HG02852 (cell line): Measurements from ENCODE around the gene FOXP1.

Source experiments
- ATAC-seq: cut with Tn5 transposase; IDR thresholded peaks from one replicate; pipeline ENCODE4 v1.9.1; 2021; ENCODE audit warnings: mild to moderate bottlenecking, moderate library complexity; ENCODE audit not compliant: unreplicated experiment

Gene FOXP1

DNA sequence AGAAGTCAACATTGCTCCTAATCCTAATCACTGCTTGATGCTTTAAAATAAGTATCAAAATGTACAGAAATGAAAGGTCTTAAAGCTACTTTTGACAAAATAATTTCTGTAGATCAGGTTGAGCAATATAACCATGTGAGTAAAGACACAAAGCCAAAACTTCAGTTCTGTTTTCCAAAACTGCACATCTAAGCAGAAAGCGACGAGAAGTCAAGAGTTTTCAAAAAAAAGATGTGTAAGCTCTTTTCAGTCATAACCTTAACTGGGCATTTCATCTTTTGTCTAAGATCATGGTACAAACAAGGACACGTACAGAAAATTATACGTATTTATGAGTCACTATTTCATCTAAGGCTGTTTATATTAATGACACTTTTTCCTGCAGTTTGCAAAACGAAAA, 608.8 kb downstream of the FOXP1 start:
- ATAC-seq, result no peak

DNA sequence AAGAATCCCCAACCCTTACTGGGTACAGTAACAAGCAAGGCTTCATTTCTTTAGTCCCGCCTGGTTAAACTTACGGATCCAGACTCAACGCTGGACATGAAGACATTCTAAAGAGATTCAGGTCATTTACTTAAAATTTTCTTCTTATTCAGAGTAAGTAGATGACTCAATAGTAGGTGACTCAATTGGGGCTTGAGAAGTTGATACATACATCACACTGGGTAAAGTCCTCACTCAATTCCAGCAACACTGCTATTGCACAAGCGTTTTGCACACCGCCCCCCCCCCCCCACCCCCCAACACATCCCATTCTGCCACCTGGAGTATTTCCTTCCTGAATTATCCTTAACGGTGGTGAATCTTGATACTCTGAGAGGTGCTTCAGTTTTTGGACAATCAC, 610.0 kb downstream of the FOXP1 start:
- ATAC-seq, result no peak

DNA sequence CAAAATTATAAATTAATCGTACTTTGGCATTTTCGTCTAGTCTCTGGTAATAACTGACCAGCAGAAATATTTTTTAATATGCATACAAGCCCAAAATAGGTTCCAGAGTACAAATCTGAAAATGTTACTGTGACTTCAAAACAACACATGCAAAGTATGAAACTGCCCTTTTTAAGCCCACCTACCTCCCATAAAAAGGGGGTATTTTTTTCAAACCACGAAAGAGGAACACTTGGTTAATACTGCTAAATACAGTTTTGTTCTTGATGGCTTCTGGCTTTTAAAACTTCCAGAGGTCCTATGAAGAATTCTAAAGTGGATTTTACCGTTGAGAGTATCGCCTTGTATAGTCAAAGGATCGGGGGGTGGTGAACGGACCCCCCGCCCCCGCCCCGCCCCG, 610.7 kb downstream of the FOXP1 start:
- no peak for ATAC-seq

DNA sequence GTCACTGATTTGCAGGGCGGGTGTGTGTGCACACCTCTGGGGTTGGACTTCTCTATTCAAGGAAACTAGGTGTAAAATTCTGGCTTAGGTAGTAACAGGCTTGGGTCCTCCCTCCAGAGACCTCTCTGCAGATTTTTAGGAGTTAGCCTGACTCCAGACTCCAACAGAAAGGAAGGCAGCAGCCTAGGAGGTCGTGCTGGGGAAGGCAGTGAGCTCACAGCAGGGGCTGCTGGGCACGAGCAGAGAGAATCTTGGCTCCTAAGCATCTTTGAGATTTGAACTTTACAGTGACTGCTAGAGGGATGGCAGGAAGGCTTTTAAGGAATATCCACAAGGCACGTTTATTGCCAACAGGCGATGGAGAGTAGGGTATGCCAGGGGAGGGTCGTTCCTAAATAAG, 612.6 kb downstream of the FOXP1 start:
- no peak for ATAC-seq

DNA sequence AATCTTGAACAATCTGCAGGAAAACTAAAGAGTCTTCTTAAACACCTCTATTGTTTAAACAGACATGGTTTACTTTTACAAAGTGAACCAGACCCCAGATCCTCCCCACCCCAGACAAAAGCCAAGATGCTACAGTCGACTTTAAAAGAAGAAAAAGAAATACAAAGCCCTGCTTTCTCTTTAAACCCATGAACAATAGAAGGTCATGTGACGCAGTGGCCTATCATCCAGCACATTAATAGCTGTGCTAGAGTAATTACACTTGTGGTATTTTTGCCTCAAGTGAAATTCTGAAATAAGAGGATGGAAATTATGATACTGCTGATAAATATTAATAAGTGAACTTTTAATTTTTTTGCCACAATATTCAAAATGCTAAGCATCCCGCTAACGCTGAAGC, 613.4 kb downstream of the FOXP1 start:
- ATAC-seq, result no peak

DNA sequence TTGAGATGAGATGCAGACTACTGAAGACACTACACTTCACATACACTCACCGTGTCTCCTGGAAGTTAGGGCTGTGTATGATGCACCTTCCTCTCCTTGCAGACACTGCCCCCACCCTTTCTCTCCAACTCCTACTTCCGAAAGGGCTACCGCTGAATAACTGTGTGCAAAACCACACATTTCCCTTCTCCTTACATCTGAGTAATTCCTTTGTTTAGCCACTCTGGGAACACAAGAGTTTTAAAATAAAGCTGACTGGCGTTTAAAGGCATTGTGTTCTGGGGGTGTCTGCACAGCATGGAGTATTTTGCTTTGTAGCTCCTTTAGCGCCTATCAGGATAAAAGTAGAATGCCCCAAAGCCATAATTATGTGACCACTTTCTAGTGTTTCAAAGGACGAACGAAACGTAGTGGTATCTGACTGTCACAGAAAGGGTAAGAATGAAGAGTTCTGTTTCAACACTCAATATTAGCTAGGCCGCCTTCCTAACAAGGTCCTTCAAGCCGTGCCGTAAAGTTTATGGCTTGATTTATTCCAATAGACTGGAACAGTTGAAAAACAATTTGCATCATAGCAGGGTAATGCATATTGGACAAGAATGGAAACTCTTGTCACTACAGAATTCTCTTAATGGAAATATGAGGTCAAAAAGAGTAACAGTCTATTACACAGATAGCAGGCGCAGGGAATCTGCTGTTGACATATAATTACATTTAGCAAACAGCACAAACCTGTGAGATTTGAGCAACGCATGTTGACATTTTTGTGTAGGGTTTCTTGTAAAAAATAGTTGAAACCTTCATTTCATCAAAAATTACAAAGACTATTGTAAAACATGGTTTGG, 619.9 kb downstream of the FOXP1 start:
- ATAC-seq, result no peak

DNA sequence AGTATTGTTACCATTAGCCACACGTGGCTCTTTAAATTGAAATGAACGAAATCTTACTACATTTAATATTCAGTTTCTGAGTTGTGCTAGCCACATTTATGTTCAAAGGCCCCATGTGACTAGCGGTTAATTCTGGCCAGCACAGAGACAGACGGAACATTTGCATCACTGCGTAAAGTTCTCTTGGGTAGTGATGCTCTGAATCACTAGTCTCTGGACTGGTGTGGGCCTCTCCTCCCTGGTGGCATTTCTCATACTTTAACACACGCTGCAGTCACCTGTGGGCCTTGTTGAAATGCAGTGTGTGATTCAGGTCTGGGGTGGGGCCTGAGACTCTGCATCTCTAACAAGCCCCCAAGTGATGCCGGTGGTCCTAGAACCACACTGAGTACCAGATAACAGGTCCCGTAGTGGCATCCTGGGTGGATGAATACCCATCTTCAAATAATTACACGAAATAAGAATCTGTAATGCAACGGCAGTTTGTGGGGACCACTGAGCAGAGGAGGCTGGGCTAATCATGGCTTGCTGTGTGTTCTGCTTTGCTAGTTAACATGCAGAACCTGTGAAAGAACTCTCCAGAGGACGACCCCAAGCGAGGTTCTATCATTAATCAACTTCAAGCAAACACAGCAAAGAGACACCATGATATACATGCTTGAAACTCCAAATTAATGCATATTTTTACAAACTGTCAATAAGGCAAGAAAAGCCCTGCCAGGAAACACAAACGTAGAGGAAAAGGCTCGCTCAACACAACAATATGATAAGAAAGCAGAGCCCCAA, 623.8 kb downstream of the FOXP1 start:
- ATAC-seq, result no peak

DNA sequence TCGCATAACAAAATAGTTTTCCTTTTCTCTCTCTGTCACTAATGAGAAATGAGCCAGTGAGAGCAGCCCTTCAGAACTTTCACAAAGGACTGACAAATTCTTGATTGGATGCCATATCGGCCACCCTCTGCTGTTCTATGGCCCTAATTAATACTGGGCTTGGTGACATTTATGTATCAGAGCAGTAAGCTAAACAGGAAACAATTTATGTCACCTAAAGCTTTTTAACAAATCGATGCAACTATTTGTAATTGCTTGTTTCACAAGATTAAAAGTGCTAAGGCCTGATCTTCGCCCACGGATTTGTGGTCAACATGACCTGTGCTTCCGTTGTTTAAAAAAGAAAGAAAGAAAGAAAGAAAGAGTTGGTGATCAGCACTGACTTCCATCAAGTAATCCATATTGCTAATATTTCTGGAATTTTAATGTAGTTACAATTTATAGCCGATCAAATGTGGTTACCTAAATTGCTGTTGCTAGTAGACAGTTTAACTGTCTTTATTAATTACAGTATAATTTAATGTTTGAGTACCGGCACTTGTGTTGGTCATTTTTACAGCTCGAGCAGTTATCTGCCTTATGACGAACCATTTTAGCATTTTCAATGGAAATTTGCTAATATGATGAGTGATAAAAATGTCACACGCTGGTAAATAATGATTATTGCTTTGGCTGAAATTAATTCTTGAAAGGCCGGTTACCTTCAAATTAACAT, 631.3 kb downstream of the FOXP1 start:
- no peak for ATAC-seq

DNA sequence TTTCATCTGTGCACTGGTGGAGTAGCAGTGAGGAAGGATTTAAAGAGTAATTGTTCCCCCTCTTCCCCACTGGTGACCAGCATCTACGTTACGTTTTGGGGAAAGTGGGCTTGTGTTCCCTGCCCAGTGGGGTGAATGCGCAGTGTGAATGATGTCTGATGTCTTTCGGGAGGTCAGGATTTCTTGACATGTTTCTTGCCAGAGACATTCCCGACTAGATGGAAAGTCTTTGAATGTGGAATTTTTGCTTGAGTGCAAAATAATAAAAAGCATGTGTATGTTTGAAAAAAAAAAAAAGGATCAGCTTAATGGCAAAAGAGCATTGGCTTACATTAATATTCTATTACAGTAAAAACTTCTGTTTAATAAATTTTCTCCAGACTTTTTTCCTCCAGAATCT, 632.2 kb downstream of the FOXP1 start:
- no peak for ATAC-seq

DNA sequence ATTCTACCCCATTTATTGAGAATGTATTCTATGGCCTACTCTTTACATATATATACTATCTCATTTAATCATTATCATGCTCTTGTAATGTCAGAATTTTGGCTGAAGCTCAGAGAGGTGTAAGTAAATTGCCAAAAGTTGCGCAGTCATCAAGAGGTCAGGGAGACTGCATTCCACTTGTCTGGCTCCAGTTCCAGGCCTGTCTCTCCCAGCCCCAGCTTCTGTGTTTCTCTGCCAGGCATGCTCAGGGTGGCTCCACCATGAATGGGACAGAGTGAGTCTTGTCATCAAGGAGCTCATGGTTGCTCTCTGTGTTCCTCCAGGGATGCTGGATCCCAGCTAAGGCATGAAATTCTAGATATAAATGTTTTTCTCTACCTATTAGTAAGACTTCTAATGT, 635.9 kb downstream of the FOXP1 start:
- no peak for ATAC-seq

DNA sequence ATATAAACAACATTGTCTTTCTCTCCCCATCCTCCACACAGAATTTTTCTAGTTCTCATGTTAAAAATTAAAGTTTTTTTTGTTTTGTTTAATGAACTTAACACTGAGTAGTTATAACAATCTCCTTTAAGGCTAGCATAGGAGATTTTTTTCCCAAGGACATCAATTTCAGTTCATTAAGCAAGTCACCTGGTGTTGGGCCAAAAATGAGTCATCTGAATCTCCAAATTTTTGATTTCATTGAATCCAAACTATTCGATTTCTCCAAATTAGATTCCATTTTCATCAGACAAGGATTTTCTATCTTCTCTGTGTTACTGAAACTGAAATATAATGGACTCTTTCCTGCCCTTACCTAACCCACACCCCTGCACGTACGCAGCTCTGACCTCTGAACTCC, 639.6 kb downstream of the FOXP1 start:
- no peak for ATAC-seq

DNA sequence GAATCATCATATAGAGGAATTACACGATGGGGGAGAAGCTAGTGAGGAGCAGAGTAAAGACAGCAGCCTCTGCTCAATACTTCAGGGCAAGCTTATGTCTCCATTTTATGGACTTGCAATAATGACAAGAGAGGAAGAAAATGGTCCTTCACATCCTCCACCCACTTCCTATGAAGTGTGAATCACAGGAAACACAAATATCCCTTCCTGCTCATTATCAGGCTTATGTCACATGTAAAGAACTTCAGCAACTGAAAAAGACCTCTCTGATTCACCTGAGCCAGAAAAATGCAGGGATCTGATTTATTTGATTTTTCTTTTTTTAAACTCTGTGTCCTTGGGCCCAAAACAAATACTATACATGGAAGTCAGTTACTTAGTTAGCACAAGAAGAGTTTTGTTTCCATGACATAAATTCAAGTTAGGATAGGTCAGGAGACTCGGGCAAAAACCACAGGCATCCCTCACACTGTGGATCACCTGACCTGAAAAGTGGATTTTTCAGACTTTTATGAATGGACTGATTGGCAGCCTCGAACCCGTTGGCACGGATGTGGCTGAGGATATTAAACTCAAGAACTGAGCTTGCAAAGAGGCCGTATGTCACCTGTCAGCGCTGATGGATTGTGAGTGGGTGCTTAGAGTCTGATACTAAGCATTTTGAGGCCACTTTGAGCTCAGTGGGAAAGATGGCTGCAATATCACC, 650.3 kb downstream of the FOXP1 start:
- no peak for ATAC-seq

DNA sequence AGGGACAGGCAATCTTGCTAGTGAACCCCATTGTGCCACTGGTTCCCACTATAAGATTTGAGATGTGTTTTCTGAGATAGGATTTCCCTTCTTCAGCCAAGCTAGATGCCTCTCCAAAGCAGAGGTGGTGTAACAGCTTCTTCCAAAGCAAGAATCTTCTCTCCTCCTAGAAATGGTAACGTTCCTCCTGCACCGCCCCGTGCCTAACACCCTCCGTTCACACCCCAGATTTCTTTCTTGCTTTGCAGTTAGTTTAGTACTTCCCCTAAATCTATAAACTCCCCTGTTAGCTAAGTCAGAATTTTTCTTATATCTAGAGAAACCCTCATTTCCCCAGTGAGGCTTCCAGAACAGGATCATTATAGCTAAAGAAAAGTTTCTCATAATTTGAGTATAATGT, 653.5 kb downstream of the FOXP1 start:
- ATAC-seq, result no peak

DNA sequence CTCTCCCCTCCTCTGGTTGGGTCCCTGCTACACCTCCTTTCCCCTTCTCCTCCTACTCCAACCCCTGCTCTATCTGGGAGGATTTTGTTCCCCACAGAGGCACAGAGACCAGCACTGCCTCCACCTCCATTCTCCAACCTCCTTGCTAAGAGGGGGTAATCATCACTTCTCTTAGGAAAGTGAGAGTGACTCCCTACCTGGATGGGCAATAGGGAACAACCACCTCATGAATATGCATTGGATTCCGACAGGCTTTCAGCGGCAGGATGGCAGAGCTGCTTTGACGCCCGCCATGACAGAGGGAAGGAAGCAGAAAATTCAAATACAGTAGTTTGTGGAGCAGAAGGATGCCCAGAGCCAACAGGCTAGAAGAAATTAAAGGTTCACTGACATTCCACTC, 656.3 kb downstream of the FOXP1 start:
- no peak for ATAC-seq

DNA sequence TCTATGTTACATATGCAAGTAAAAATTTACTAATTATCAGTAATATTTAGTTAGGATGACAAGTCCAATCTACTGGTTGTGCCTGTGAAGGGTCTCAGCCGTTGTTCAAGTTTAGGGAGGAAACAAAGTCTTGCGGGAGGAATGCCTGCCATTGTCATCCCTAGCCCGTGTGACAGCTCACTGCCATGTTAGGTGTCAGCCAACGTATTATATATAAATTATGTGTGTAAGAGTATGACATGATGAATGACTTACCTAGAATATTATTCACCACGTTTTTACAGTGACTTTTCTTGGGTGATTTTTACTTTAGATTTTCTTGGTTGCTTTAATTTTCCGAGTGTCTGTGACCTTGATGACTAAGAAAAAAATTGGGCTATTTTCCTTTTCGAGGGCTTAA, 656.7 kb downstream of the FOXP1 start:
- no peak for ATAC-seq

DNA sequence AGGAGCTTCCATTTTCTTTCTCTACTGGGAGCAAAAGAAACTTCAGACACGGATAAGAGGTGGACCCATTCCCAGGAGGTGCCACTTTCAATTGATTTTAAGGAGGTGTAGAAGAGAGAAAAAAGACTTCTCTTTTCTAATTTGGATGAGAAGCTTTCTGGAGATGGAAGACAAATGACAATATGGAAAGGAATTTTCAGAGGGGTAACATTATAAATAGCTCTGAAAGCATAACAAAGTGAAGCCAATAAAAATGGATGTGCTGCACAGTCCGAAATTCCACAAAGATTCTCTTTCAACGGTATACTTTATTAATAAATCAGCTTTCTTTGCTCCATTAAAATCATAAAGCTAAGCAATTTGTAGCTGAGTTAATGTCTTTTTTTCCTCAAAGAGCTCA, 663.9 kb downstream of the FOXP1 start:
- no peak for ATAC-seq

DNA sequence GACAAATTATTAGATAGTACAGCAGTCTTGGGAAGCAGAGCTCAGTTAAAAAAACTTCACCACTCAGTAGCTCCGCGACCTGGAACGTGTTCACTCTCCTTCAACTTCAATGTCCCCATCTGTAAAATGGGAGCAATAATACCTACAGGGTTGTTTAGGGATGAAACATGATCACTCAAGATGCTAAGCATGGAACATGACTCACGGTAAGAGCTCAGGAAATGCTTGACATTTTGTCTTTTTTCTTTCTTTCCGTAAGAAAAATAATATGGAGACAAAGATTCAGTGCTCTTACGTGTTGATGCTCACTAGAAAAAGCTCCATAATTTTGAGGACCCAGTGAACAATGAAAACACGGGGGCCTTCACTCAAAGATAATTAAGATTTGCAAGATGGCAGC, 664.4 kb downstream of the FOXP1 start:
- no peak for ATAC-seq

DNA sequence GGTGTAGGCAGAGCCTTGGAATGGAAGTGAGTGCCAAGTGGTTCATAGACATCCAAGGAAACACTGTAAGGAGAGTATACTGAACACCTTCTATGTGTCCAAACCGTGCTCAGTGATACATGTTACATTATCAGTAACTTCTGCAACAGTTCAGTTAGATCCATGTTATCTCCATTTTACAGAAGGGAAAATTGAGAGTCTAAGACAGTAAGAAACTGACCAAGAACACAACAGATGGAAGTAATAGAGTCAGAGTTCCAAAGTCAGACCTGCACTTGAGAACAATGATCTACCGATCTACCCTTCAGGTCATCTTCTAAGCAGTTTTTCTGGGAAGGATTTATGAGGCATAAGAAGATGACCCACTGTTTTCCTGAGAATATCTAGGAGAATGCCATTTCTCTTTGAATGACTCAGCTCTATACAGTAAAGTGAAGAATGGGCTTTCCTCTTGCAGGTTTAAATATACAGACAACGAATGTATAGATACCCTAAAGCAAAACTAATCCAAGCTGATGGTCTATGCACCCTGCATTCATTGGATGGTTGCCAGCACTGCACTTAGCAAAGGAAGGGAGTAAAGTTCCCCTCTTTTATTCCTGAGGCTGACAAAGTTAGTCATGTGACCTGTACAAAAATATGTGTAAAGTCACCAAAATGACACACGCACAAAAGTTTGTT, 667.0 kb downstream of the FOXP1 start:
- no peak for ATAC-seq

DNA sequence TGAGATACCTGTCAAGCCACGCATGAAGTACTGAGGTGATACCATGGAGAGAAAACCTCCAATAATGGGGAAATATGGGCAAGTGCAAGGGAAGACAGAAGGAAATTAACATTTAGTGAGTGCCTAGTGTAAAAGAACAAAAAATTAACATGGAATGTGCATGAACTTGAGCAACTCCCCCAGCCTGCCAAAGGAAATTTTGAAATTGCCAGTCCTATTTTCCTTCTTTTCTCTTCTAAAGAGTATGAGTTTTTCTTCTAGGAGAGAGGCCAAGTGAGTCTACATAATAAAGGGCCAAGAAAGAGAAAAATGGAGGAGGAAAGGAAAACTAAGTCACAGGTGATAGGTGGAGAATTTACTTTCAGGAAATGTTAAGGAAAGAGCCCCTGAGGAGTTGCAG, 668.7 kb downstream of the FOXP1 start:
- ATAC-seq, result no peak

DNA sequence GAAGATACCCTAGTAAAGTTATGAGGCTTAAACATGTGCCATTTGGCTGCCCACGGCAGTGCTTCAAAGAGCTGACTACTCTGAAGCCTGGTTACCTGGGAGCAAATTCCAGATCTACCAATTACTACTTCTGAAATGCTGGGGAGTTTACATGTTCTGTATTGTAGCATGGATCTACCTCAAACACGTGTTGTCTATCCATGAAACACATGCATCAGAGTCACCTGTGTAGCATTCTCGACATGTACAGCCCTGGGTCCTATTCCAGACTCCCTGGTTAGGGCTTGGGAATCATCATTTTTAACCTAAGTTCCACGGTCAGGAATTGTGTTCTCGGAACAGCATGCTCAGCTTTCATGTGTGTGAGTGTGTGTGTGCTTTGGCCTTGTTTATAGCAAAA, 671.8 kb downstream of the FOXP1 start:
- ATAC-seq, result no peak

DNA sequence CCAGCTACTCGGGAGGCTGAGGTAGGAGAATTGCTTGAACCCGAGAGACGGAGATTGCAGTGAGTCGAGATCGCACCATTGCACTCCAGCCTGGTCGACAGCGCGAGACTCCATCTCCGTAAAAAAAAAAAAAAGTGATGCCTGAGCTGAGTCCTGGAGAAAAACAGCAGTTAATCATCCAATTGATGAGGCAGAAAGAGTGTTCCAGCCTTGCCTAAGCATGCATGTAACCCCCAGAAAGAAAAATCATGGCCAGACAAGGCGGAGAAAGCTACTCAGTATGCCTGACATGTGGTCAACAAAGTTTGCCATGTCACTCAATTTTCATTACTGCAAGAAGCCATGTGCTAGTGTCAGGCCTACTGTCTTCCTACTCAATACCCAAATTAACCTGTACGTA, 678.0 kb downstream of the FOXP1 start:
- ATAC-seq, result no peak
